ENCODE measurements around the gene CRY2. TPM values are rescaled to one million over a fixed set of nuclear protein-coding genes. Genes with fewer than 3 reads are reported as not detected.
"Not testable (repeated sequence)": the region's sequence is repeated elsewhere in the genome, so short reads cannot be mapped to it uniquely, and the experiment has no call there.

CRY2 gene
- total and polyA plus RNA-seq, 5 experiments from 2014 or later, result 24.3 to 64.5 (median 33.4) TPM

DNA sequence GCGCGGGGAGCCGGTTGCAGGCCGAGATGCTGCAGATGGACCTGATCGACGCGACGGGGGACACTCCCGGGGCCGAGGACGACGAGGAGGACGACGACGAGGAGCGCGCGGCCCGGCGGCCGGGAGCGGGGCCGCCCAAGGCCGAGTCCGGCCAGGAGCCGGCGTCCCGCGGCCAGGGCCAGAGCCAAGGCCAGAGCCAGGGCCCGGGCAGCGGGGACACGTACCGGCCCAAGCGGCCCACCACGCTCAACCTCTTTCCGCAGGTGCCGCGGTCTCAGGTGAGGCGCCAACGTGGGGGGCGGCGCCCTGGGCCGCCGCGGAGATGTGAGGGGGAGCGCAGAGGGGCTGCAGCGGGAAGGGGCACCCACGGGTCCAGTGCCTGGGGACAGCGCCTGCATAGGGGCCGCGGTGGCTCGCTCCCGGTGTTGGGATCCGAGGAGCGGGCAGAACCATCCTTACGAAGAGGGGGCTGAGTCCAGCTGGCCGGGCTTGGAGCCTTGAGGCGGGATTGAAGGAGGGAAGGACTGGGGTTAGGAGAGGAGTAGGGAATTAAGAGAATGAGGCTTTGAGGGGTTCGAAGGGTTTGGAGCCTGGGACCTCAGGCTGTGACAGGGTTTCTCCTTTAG is 53.0 kb downstream of the CRY2 start:
- not testable (repeated sequence) for H3K9me3 Mint-ChIP-seq, H3K36me3 Mint-ChIP-seq, DNase-seq
- POLR2A ChIA-PET, result interaction anchor here (1.0 to 1.1 kb wide), 2 partner anchors 15 to 17 kb away, joined by 3 to 5 read pairs; partner anchors contain the start of gene PEX16
- Mint-ChIP-seq H3K4me1 (peaks cover 2 to 19% (median 10%) of the 10 kb centered on the region in 4 donors), H3K27me3 (peaks cover 3 to 37% (median 7%) of the 10 kb centered on the region in 5 donors), H3K27ac (peak overlapping the region in 5 of 10 donors; percentile 20 to 82 (median 47)), H3K4me3 (peak overlapping the region; percentile 53 to 80 (median 70))
- ATAC-seq, result peak; percentile 11 to 18

DNA sequence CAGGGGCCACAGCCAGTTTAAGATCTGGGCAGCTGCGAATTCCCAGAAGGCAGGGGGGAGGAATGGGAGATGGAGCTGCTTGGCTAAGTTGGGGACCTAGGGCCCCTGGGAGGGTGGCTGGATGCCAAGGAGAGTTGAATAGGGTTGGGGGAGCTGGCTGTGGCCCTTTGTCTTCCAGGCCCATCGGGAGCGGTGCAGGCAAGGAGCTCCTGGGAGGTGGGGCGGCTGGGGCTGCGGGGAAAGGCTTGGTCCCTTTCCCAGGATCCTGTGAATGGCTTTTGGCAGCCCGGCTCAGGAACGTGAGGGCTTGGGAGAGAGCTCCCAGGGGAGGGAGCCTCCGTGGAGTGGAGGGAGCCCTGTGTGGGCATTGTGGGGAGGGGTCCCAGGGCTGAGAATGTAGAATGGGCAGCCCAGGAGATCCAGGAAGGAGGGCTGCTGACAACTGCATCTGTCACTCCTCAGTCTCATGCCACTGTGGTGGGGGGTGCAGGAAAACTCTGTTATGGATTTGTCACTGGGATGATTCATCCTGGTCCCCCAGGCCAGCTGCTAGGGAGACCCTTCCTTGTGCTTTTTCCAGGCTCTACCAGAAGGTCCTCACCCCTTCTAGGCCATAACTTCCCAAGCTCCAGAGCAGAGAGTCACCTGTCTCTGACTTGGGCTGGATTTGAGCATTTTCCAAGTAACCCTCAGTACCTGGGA is 53.8 kb downstream of the CRY2 start:
- H3K36me3 Mint-ChIP-seq, result no peaks in the 10 kb centered on the region
- no peaks in the 10 kb centered on the region for H3K9me3 Mint-ChIP-seq
- no peak for ATAC-seq
- H3K4me3 Mint-ChIP-seq, result peak overlapping the region; percentile 53 to 80 (median 70)
- DNase-seq, result no peak
- H3K4me1 Mint-ChIP-seq, result peaks cover 2 to 23% (median 14%) of the 10 kb centered on the region in 4 donors
- H3K27ac Mint-ChIP-seq, result peak overlapping the region in 6 of 10 donors; percentile 20 to 82 (median 52)
- POLR2A ChIA-PET, result interaction anchor here (0.5 to 1.1 kb wide), 3 partner anchors 14 to 50 kb away, joined by 3 to 5 read pairs (median 5); partner anchors contain the start of gene PEX16
- H3K27me3 Mint-ChIP-seq, result peaks cover 3 to 30% (median 5%) of the 10 kb centered on the region in 5 donors

DNA sequence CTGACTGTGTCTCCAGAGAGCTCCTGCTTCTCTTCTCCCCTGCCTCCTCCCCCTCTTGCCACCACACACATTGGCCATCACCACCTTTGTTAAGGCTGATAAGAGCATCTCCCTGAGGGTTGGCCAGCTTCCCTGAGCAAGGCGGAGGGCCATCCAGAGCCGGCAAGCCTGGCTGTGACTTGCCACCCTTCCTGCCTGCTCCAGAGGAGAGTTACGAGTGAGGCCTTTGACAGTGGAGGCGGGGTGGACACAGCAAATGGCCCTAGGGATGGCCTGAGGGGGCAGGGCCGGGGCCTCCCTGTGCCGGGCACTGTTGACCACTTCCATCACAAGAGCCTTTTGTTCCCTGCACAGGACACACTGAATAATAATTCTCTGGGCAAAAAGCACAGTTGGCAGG is 54.4 kb downstream of the CRY2 start:
- Mint-ChIP-seq H3K27me3 (peaks cover 3 to 26% (median 5%) of the 10 kb centered on the region in 5 donors), H3K9me3 (no peaks in the 10 kb centered on the region), H3K4me1 (peaks cover 5 to 23% (median 19%) of the 10 kb centered on the region in 4 donors), H3K4me3 (peak overlapping the region in 4 of 10 donors; percentile 15 to 75 (median 42)), H3K36me3 (no peaks in the 10 kb centered on the region), H3K27ac (peak overlapping the region in 2 of 10 donors; percentile 56 to 82)
- DNase-seq (no peak), ATAC-seq (no peak)
- POLR2A ChIA-PET, result interaction anchor here (1.0 kb wide), 1 partner anchor 16 kb away, joined by 3 read pairs; the partner anchor contains the start of gene PEX16

- no peak for ATAC-seq
- DNase-seq, result no peak
- POLR2A ChIA-PET, result no interaction called here
- H3K27ac Mint-ChIP-seq, result peak overlapping the region in 1 of 10 donors; percentile 82
- H3K27me3 Mint-ChIP-seq, result peaks cover 3 to 17% (median 5%) of the 10 kb centered on the region in 5 donors
- H3K4me3 Mint-ChIP-seq, result no peak overlapping the region
- no peaks in the 10 kb centered on the region for H3K9me3 Mint-ChIP-seq
- H3K4me1 Mint-ChIP-seq, result peaks cover 5 to 24% (median 20%) of the 10 kb centered on the region in 4 donors
- no peaks in the 10 kb centered on the region for H3K36me3 Mint-ChIP-seq
These were observed 55.4 kb downstream of the CRY2 start for GRCh38 chr11:45902452-45903380.

DNA sequence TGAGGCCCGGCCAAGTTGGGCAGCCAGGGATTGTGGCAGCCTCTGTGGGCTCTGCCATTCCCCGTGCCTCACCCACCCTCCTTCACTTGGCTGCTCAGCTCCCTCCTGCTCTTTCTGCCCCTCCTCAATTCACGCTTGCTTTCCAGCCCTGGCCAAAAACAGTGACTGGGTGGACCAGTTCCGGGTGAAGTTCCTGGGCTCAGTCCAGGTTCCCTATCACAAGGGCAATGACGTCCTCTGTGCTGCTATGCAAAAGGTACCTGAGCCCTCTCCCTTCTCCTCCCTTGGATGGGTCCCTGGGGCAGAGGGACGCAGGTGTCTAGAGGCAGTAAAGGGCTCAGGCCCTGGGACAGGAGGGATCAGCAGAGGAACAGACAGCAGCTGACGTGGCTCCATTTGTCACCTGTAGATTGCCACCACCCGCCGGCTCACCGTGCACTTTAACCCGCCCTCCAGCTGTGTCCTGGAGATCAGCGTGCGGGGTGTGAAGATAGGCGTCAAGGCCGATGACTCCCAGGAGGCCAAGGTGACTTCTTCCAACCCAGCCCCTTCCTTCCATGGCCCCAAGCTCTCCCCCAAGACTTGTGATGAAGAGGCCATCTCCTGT is 57.1 kb downstream of the CRY2 start:
- ATAC-seq (no peak), DNase-seq (no peak)
- Mint-ChIP-seq H3K4me1 (peaks cover 9 to 21% (median 19%) of the 10 kb centered on the region in 4 donors), H3K36me3 (peaks cover 0 to 3% (median 0%) of the 10 kb centered on the region in 3 donors), H3K4me3 (no peak overlapping the region), H3K9me3 (no peaks in the 10 kb centered on the region), H3K27me3 (peaks cover 0 to 5% (median 0%) of the 10 kb centered on the region in 5 donors), H3K27ac (no peak overlapping the region)
- POLR2A ChIA-PET, result no interaction called here

DNA sequence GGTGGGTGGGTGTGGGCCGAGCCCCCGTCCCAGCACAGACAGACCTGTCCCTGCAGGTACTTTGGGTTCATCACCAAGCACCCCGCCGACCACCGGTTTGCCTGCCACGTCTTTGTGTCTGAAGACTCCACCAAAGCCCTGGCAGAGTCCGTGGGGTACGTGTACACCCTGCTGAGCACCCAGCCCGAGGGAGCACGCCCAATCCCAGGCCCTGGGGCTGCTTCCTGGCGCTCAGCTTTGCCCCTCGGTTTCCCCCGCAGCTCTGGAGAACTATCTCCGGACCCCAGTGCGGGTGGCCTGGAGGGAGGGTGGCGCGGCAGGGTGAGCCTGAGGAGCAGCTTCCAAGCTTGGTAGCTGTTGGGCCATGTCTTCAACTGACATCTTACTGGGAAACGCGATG is 57.8 kb downstream of the CRY2 start:
- Mint-ChIP-seq H3K27me3 (peaks cover 0 to 5% (median 0%) of the 10 kb centered on the region in 5 donors), H3K36me3 (peaks cover 0 to 8% (median 0%) of the 10 kb centered on the region in 3 donors), H3K4me1 (peaks cover 8 to 20% (median 19%) of the 10 kb centered on the region in 4 donors), H3K4me3 (no peak overlapping the region), H3K27ac (peak overlapping the region in 1 of 10 donors; percentile 9), H3K9me3 (no peaks in the 10 kb centered on the region)
- POLR2A ChIA-PET, result no interaction called here
- no peak for ATAC-seq
- no peak for DNase-seq

- H3K27me3 Mint-ChIP-seq, POLR2A ChIA-PET, H3K36me3 Mint-ChIP-seq, DNase-seq, H3K4me3 Mint-ChIP-seq, H3K9me3 Mint-ChIP-seq: not testable (repeated sequence)
- peaks cover 8 to 18% (median 17%) of the 10 kb centered on the region in 4 donors for H3K4me1 Mint-ChIP-seq
- peak overlapping the region in 2 of 10 donors; percentile 9 to 12 for H3K27ac Mint-ChIP-seq
- peak; percentile 9 to 20 for ATAC-seq
These were observed 58.3 kb downstream of the CRY2 start for GRCh38 chr11:45905576-45905975.

DNA sequence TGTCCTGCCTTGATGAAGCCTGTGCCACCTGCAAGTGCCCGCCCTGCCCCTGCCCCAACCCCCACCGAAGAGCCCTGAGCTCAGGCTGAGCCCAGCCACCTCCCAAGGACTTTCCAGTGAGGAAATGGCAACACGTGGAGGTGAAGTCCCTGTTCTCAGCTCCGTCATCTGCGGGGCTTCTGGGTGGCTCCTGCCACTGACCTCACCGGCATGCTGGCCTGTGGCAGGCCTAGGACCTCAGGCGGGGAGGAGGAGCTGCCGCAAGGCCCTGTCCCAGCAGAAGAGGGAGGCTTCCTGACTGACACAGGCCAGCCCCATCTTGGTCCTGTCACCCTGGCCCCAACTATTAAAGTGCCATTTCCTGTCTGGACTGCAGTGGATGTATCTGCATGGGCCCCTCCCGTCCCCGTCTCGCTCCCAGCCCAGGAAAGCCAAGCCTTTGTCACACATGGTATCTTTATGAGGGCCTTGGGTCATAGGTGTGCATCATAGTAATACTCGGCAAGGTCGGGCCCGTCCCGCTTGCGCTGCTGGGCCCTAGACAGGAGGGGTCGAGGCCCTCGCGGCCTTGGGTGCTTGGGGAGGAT is 58.9 kb downstream of the CRY2 start:
- peaks cover 0 to 16% (median 0%) of the 10 kb centered on the region in 3 donors for H3K36me3 Mint-ChIP-seq
- peaks cover 10 to 18% (median 15%) of the 10 kb centered on the region in 4 donors for H3K4me1 Mint-ChIP-seq
- H3K9me3 Mint-ChIP-seq, result no peaks in the 10 kb centered on the region
- DNase-seq (no peak), ATAC-seq (no peak)
- POLR2A ChIA-PET, result no interaction called here
- H3K27ac Mint-ChIP-seq, result peak overlapping the region in 2 of 10 donors; percentile 22 to 31
- H3K27me3 Mint-ChIP-seq, result no peaks in the 10 kb centered on the region
- H3K4me3 Mint-ChIP-seq, result peak overlapping the region in 1 of 10 donors; percentile 28

DNA sequence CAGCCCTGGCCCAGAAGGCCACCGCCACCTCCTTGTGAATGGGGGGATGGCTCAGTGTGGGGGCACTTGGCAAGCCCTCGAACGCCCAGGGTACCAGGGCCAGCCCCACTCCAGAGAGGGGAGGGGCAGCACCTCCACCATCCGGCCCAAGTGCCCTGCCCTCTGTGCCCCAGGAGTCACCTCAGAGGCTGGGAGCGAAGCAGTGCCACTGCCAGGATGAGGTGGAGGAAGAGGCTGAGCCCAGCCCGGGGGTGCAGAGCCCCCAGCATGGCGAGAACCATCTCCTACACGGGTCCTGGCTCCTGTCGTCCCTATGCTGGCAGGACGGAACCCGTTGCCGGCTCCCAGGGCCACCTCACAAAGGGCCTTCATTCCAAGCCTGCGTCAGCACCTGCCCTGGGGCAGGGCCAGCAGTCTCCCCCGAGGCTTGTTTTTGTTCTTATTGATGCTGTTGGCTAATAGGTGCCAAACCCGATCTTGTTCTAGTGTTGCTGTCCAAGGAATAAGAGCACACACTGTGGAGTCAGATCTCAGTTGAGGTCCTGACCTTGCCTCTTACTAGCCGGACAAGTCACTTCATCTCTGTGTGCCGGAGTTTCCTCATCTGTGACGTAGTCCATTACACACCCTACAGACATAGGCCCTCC is 59.8 kb downstream of the CRY2 start, which contains the start of gene FREY1:
TSS of gene FREY1 (minus strand) at position 307 of the 647 bp plus-strand sequence. CDS start at position 281, 26 bp downstream.
- H3K9me3 Mint-ChIP-seq, result no peaks in the 10 kb centered on the region
- POLR2A ChIA-PET, result interaction anchor here (0.6 to 1.3 kb wide), 2 partner anchors 11 to 1543 kb away, joined by 3 read pairs; no protein-coding TSS in a partner anchor
- H3K36me3 Mint-ChIP-seq, result peaks cover 0 to 22% (median 0%) of the 10 kb centered on the region in 3 donors
- peak within 1 kb of the TSS in 2 of 10 donors; percentile 22 to 84 for H3K27ac Mint-ChIP-seq
- H3K27me3 Mint-ChIP-seq, result no peaks in the 10 kb centered on the region
- DNase-seq, result no peak
- ATAC-seq, result peak in 1 of 2 donors; percentile 15
- H3K4me3 Mint-ChIP-seq, result peak within 1 kb of the TSS in 1 of 10 donors; percentile 28
- H3K4me1 Mint-ChIP-seq, result peaks cover 10 to 18% (median 15%) of the 10 kb centered on the region in 4 donors

DNA sequence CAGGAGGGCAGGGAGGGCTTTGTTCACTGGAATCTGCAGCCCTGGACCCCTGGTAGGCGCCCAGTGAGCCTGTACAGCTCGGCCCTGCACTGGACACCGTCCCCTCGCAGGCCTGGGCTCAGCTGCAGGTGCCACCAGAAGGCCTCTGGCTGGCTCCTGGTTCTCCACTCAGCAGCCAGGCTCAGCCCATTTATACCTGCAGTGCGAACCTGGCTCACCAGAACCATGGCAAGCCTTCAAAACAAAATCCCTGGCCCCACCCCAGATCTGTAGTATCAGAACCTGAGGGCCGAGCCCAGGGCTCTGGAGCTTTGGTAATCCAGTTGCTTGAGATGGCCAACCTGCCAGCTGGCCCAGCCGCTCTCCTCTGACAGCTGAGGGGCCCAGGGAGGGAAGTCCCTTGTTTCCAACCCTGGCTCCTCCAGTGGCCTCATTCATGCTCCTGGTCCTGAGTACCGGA is 60.7 kb downstream of the CRY2 start:
- H3K9me3 Mint-ChIP-seq, result no peaks in the 10 kb centered on the region

More for the DNA sequence above, 60.7 kb downstream of the CRY2 start:
- DNase-seq (no peak), ATAC-seq (peak in 1 of 2 donors; percentile 7)
- Mint-ChIP-seq H3K27me3 (no peaks in the 10 kb centered on the region), H3K27ac (peak overlapping the region in 2 of 10 donors; percentile 24 to 84), H3K4me1 (peaks cover 10 to 18% (median 15%) of the 10 kb centered on the region in 4 donors), H3K4me3 (no peak overlapping the region), H3K36me3 (peaks cover 0 to 26% (median 0%) of the 10 kb centered on the region in 3 donors)
- POLR2A ChIA-PET, result interaction anchor here (0.6 to 1.3 kb wide), 2 partner anchors 10 to 1542 kb away, joined by 3 read pairs; no protein-coding TSS in a partner anchor

All from naive thymus-derived CD8-positive, alpha-beta T cell (primary cell).